Activated naive CD4-positive, alpha-beta T cell treated with Interleukin-2 at 50 U/mL for 16 hours (primary cell): ENCODE measurements around the gene WNT8B.

ENCODE experiments used
- DNase-seq: peaks from one replicate; pipeline ENCODE4 v3.0.0-alpha.2; 2020

Gene WNT8B

GRCh38 chr10:100519311-100520051 lies 56.7 kb downstream of the WNT8B start, which contains the start of gene SEC31B:
TSS of gene SEC31B (minus strand) at chr10:100519861. CDS start at chr10:100516952, 2,909 bp downstream.
- DNase-seq, result no peak

GRCh38 chr10:100520811-100521210 lies 58.0 kb downstream of the WNT8B start:
- DNase-seq, result no peak

- DNase-seq, result no peak
Observed at GRCh38 chr10:100522107-100522801, 59.4 kb downstream of the WNT8B start.

GRCh38 chr10:100522945-100523344 lies 60.1 kb downstream of the WNT8B start:
- no peak for DNase-seq

- DNase-seq, result no peak
Observed at GRCh38 chr10:100524206-100524605, 61.4 kb downstream of the WNT8B start.

GRCh38 chr10:100524638-100525037 lies 61.8 kb downstream of the WNT8B start:
- no peak for DNase-seq

- DNase-seq, result no peak
Observed at GRCh38 chr10:100528123-100528886, 65.5 kb downstream of the WNT8B start.

- DNase-seq, result no peak
Observed at GRCh38 chr10:100528921-100529474, 66.2 kb downstream of the WNT8B start.

GRCh38 chr10:100529475-100530298 lies 66.9 kb downstream of the WNT8B start, which contains the start of gene NDUFB8:
TSS of gene NDUFB8 (minus strand) at chr10:100529871. CDS start at chr10:100529851, 20 bp downstream.
- DNase-seq, result peak; percentile 88

- DNase-seq, result no peak
Observed at GRCh38 chr10:100531761-100532160, 69.0 kb downstream of the WNT8B start.
